A673 (cell line): ENCODE data around the gene FAM118A.
"Not testable (repeated sequence)": the region's sequence is repeated elsewhere in the genome, so short reads cannot be mapped to it uniquely, and the experiment has no call there.

Source experiments
- CTCF ChIP-seq: fragments of 300-800, 200-600 bp; sonication (generic); conservative IDR thresholded peaks from 2 replicates; pipeline ENCODE4 v1.5.1; 2017; ENCODE audit warnings: low read depth, mild to moderate bottlenecking, antibody characterized with exemption, low read length, moderate library complexity, mixed read lengths
- EZH2 ChIP-seq: fragments of 200-600 bp; sonication (generic); IDR thresholded peaks from 2 replicates; pipeline ENCODE4 v1.6.1; 2017; ENCODE audit warnings: borderline replicate concordance, low read depth, mild to moderate bottlenecking, mixed read lengths, antibody characterized with exemption, low read length; ENCODE audit not compliant: poor library complexity, severe bottlenecking

- TF ChIP-seq CTCF, EZH2: not testable (repeated sequence)
These were observed 18.5 kb downstream of the FAM118A start for GRCh38 chr22:45328261-45328660.
